Lower leg skin (tissue), 4 donors: ENCODE results near the gene SDK2. TPM values are rescaled to one million over a fixed set of nuclear protein-coding genes. Genes with fewer than 3 reads are reported as not detected.
"Not testable (repeated sequence)": the region's sequence is repeated elsewhere in the genome, so short reads cannot be mapped to it uniquely, and the experiment has no call there.

Experiments used
- DNase-seq, 2 donors: peaks; one replicate each; pipeline ENCODE4 v3.0.0-alpha.2; 2019; ENCODE audit warnings: low spot score in 2 of 2
- H3K4me3 ChIP-seq: fragments of 200-600 bp; sonication (generic); 2 replicates; pipeline ENCODE4 v1.5.1; 2017; ENCODE audit warnings: mild to moderate bottlenecking, low read depth; ENCODE audit not compliant: poor library complexity, severe bottlenecking
- CTCF ChIP-seq, 3 donors: fragments of 450-650 bp; IDR thresholded peaks; one replicate each; pipeline ENCODE4 v1.5.1; 2016; ENCODE audit warnings: antibody characterized with exemption in 3 of 3, mild to moderate bottlenecking in 3 of 3, moderate library complexity in 2 of 3
- POLR2A ChIP-seq, 2 donors: fragments of 450-650 bp; IDR thresholded peaks; one replicate each; pipeline ENCODE4 v1.6.1; 2016 to 2017; ENCODE audit warnings: antibody characterized with exemption in 2 of 2, mild to moderate bottlenecking in 1 of 2, moderate library complexity in 1 of 2
- WGBS, 2 donors: methylation state at CpG; one replicate each; pipeline ENCODE4 v1.1.5; 2018; 5-methylcytosine and 5-hydroxymethylcytosine counted together
- intact Hi-C: fragments of 100-400 bp; cut with DNase I; formaldehyde crosslinking; loops from one replicate; pipeline ENCODE4 v1.15.0; 2023; ENCODE audit warnings: low total_unique reads
- total RNA-seq, 4 donors: library from RNA; depleted of rRNA; stranded (reverse); fragments of >200 nt; gene quantifications; one replicate each; pipeline ENCODE4 v1.1.0, GENCODE V29; 2016

The SDK2 gene
- total RNA-seq, 4 donors from 2014 or later: 1.5 to 4.4 (median 1.6) TPM

- WGBS, 2 donors: 61 to 66% methylated on average over 13 to 18 of the region's 18 CpGs
These were observed 188.5 kb downstream of the SDK2 start for GRCh38 chr17:73455767-73456166.

GRCh38 chr17:73455050-73455687, 189.1 kb downstream of the SDK2 start:
- H3K4me3 ChIP-seq: no peak overlapping the region
- DNase-seq: no peak
- TF ChIP-seq POLR2A (IDR thresholded peaks at IDR 0.05) (no peak), CTCF (IDR thresholded peaks at IDR 0.05) (no peak)
- intact Hi-C loops: no loop called here
- 25 to 55% methylated on average over 18 to 19 of the region's 21 CpGs for WGBS, 2 donors

More at GRCh38 chr17:73455767-73456166, 188.5 kb downstream of the SDK2 start:
- no peak for TF ChIP-seq CTCF (IDR thresholded peaks at IDR 0.05)
- no peak for TF ChIP-seq POLR2A (IDR thresholded peaks at IDR 0.05)
- no peak for DNase-seq
- intact Hi-C loops: no loop called here
- no peak overlapping the region for H3K4me3 ChIP-seq

- H3K4me3 ChIP-seq, DNase-seq, intact Hi-C loops: not testable (repeated sequence)
- WGBS, 2 donors: 93 to 98% methylated on average over 2 of the region's 2 CpGs
These were observed 190.8 kb downstream of the SDK2 start for GRCh38 chr17:73453494-73453893.

- intact Hi-C loops: no loop called here
- no peak overlapping the region for H3K4me3 ChIP-seq
- no peak for DNase-seq
- 92 to 100% methylated on average over 1 of the region's 1 CpG for WGBS, 2 donors
- TF ChIP-seq POLR2A (IDR thresholded peaks at IDR 0.05) (no peak), CTCF (IDR thresholded peaks at IDR 0.05) (no peak)
These were observed 191.2 kb downstream of the SDK2 start for GRCh38 chr17:73453090-73453489.

GRCh38 chr17:73452009-73452408, 192.2 kb downstream of the SDK2 start:
- intact Hi-C loops: no loop called here
- TF ChIP-seq CTCF (IDR thresholded peaks at IDR 0.05) (no peak), POLR2A (IDR thresholded peaks at IDR 0.05) (no peak)
- H3K4me3 ChIP-seq: no peak overlapping the region
- DNase-seq: no peak
- WGBS, 2 donors: 86 to 98% methylated on average over 3 of the region's 3 CpGs

- intact Hi-C loops: no loop called here
- no peak for TF ChIP-seq POLR2A (IDR thresholded peaks at IDR 0.05)
- no peak for DNase-seq
- H3K4me3 ChIP-seq: no peak overlapping the region
- WGBS, 2 donors: 87 to 94% methylated on average over 18 of the region's 18 CpGs
These were observed 196.9 kb downstream of the SDK2 start for GRCh38 chr17:73447319-73447718.

- TF ChIP-seq CTCF (IDR thresholded peaks at IDR 0.05): no peak
- TF ChIP-seq POLR2A (IDR thresholded peaks at IDR 0.05): no peak
- 48 to 77% methylated on average over 9 of the region's 9 CpGs for WGBS, 2 donors
These were observed 197.6 kb downstream of the SDK2 start for GRCh38 chr17:73446617-73447016.

More at GRCh38 chr17:73446617-73447016, 197.6 kb downstream of the SDK2 start:
- intact Hi-C loops: no loop called here
- no peak overlapping the region for H3K4me3 ChIP-seq
- no peak for DNase-seq
